PFSK-1 (cell line): ENCODE measurements around the gene LAMA4.

Experiments used
- FOXP2 ChIP-seq: optimal IDR thresholded peaks from 2 replicates; pipeline ENCODE3; 2011; ENCODE audit warnings: borderline replicate concordance, control low read depth, inconsistent platforms; ENCODE audit not compliant: insufficient read depth; ENCODE audit errors: extremely low read length, extremely low read depth
- POLR2AphosphoS5 ChIP-seq: IDR thresholded peaks from 2 replicates; pipeline ENCODE4 v1.6.1; 2012; ENCODE audit warnings: low read depth, mild to moderate bottlenecking, control low read depth, low read length, moderate library complexity
- REST ChIP-seq, 2 experiments: IDR thresholded peaks; 2 replicates each; pipeline versions ENCODE4 v1.6.1 to v1.8.0; 2011 to 2012; ENCODE audit warnings: low read depth in 2 of 2, low read length in 2 of 2, control low read depth in 1 of 2, inconsistent platforms in 1 of 2, mild to moderate bottlenecking in 1 of 2, moderate library complexity in 1 of 2; ENCODE audit not compliant: insufficient read depth in 1 of 2
- SIN3A ChIP-seq: IDR thresholded peaks from 2 replicates; pipeline ENCODE4 v1.6.1; 2012; ENCODE audit warnings: mild to moderate bottlenecking, low read length, moderate library complexity, borderline replicate concordance; ENCODE audit not compliant: insufficient read depth
- TAF1 ChIP-seq: IDR thresholded peaks from 2 replicates; pipeline ENCODE4 v1.6.1; 2012; ENCODE audit warnings: low read length, control low read depth, borderline replicate concordance; ENCODE audit not compliant: insufficient read depth

- TF ChIP-seq POLR2AphosphoS5: no peak
- TF ChIP-seq REST (IDR thresholded peaks at IDR 0.05; ENCODE audit: insufficient read depth in 1 of 2, low read depth in 2 of 2, low read length in 2 of 2): no peak
- no peak for TF ChIP-seq TAF1
- no peak for TF ChIP-seq FOXP2
- no peak for TF ChIP-seq SIN3A
Measured at GRCh38 chr6:112062966-112063365, 191.4 kb downstream of the LAMA4 start.
